ENCODE measurements around the gene CLASP2.

The CLASP2 gene

DNA sequence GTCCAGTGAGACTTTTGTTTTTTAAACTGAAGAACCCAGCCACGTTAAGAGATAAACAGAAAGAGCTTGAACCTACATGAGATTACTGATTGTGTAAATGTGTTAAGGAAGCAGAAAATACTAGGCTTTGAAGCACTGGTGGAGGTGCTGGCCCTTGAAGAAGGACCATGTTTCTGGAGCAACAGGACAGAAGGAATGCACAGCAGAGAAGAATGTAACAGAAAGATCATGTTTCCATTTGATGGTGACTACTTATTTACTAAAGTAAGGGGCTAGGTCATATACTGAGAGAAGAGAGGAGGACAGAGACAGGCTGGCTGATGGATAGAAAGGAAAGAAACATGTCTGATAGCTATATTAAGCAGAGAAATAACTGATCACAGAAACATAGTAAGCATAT lies 88.8 kb downstream of the CLASP2 start:
- DNase-seq = no peak

DNA sequence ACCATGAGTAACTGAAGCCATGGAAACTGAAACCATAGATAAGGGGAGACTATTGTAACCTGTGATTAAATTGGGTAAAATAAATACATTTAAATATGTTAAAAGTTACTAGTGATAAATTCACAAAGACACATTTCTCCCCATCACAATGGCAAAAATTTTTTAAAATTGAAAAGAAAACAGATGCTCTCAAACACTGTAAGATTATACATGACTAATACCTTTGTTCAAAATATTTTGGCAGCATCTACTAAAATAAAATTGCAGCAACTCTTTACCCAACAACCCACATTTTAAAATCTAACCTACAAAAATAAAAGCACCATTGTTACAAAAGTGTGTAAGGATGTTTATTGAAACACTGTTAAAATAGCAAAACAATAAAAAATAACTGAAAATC lies 93.3 kb downstream of the CLASP2 start:
- no peak for DNase-seq

- no peak for DNase-seq
Observed at GRCh38 chr3:33613041-33613440, 105.0 kb downstream of the CLASP2 start.

DNA sequence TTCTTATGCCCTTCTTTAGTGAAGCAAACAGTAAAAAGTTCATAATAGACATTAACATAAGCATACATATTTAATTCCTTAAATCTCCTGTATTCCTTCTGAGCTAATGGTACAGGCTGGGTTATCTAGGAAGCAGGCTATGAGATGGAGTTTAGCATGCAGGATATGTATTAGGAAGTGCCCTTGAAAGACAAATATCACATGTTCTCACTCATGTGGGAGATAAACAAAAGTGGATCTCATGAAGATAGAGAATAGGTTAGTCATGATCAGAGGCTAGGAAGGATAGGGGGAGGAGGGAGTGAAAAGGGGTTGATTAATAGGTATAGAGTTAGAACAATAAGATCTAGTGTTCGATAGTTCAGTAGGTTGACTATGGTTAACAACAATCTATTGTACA lies 105.4 kb downstream of the CLASP2 start:
- DNase-seq = no peak

- DNase-seq = no peak
Observed at GRCh38 chr3:33602829-33603228, 115.2 kb downstream of the CLASP2 start.

DNA sequence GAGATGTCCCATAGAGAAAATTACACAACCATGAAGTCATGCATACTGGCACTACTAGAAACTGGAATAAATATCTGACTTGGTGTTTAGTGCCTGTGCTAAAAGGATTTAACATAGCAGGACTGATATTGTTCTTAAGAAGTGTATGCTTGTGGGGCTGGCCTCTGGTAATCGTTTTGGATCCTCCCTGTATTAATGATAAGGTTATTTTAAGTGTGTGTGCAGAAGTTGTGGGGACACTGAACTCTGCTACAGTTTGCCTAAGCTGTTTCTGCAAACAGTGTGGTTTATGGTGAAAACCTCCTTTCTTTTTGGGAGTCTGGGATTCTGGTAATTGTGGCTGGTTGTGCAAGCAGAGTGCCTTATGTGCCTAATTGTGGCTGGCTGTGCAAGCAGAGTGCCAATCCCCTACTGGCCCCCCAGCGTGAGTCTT lies 120.8 kb downstream of the CLASP2 start:
- DNase-seq = no peak

- DNase-seq = no peak
Observed at GRCh38 chr3:33592999-33593398, 125.1 kb downstream of the CLASP2 start.

DNA sequence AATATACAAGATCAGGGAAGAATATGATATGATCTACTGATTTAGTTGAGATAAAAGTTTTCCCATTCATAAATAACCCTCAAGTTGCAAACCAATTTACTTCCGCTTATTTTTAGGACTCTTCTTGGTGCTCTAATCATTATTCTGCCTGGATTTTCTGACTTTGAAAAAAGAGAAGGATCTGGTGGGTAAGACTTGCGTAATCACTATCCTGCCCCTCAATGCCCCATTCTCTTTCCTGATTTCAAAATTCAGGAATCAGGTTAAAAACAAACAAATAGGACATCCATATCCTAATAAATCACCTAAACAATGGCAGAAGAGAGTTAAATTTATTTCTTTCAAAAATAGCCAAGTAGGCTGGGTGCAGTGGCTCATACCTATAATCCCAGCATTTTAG lies 127.5 kb downstream of the CLASP2 start:
- no peak for DNase-seq

DNA sequence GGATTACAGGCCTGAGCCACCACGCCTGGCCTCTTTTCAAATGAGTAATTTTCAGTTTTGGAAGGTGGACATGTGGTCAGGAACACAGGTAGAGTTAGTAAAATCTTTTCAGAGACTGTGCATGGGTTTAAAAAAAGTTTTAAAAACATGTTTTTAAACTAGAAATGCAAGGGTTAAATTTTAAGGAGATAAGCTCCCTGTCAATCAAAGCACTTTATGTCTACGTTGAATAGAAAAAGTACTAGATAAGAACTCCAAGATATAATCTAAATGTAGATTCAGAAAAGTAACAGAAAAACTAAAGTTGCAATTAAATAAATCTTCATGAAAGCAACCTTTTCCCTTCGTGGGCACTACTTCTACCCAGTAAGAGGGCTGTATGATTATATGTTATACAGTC lies 131.7 kb downstream of the CLASP2 start:
- no peak for DNase-seq

GRCh38 chr3:33582234-33582633 lies 135.8 kb downstream of the CLASP2 start:
- DNase-seq = no peak

DNA sequence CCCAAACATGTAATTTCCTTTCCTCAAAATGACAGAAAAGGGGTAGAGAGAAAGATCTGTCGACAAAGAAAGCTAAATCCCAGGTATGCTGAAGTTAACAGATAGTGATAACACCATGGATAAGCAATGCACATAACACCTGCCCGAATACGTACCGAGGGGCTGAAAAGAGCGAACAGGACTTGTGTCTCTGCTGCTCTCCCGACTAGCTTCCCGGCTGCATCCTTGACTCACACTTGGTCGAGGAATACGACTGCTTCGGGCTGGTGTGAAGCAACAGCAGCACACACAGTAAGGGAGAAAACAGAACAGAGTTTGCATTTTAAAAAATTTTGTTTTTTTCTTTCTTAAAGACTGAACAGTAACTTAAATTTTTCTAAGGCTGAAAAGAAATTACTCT lies 136.4 kb downstream of the CLASP2 start:
- DNase-seq = no peak

DNA sequence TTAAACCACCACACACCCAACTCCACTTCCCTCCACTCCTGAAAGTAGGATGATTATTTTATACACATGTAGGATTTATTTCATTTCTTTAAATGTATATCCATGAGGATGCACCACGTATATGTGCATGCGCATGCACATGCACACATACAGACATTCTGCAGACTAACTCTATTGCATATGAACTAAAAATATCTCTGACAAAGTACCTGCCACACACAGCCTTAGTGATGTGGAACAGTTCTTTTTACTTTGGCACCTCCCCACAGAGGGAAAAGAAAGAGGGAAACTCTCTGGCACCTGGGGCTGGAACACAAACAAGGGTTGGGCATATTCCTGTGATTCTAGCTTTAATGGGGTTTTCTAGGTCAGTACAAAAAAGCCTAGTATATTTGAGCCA lies 138.2 kb downstream of the CLASP2 start:
- no peak for DNase-seq

DNA sequence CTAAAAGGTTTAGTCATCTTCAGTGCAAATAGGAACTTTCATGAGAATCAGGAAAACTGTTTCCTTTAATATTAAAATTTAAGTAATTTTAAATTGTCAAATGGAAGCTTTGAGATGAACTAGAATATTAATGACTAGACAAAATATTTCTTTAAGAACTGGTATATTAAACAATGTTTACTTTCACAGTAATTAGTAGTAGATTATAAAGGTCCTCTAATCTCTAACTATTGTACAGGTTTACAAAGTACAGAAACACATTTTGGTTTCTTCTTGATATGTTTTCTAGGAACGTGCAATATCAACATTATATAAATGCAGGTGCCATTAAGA lies 138.9 kb downstream of the CLASP2 start:
- DNase-seq = no peak

DNA sequence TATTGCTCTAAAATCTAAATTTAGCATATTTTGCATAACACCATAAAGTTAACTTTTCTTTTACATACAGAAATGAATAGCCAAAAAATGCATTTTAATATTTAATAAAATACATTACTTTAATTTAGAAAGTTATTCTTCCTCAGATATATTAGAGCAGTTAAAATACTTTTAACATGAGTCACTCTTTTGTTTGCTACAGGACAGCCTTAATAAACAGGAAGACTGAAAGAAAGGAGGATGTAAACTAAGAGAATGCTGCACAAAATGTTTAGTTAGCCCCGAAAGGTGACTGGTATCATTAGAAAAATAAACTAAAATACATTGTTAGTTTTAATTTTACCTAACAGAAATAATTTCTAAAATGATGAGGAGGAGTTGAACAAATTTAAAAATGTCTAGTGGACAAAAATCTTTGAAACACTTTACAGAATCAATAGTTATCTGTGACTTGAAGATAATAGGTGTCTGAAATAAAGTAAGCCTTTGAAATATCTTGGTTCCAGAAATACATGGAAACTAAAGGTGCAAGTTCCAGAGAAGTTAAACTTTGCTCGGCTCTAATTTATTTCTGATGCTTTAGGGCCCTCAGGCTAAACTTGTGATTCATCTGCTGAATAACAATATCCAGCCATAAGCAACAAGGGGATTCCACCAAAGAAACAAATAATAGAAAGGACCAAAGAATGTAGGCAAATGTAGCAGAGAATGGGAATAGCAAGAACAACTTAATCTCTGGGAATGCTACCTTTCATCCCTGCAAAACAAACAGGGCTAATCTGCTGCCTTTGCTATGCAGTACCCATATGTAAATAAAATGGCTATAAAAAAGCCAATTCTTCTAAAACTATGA lies 139.5 kb downstream of the CLASP2 start:
- DNase-seq = no peak

GRCh38 chr3:33577588-33577987 lies 140.5 kb downstream of the CLASP2 start:
- DNase-seq = no peak

DNA sequence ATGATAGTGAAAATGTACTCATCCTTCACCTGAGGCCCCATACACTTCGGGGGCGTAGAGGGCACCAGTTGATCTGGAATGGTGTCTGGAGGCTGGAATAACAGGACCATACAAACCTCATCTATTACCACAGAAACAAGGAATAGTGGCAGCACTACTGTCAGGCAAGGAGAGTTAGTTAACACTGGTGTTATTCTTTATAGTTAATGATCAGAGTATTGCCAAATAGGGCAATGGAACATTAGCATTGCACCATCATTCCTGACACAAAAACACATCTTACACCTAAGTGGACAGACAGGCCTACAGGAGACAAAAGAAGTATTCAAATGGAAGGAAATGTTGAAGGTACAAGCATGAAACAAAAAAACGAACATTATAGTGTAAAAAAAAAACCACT lies 140.9 kb downstream of the CLASP2 start:
- DNase-seq = no peak

- no peak for DNase-seq
Observed at GRCh38 chr3:33575311-33575710, 142.7 kb downstream of the CLASP2 start.

DNA sequence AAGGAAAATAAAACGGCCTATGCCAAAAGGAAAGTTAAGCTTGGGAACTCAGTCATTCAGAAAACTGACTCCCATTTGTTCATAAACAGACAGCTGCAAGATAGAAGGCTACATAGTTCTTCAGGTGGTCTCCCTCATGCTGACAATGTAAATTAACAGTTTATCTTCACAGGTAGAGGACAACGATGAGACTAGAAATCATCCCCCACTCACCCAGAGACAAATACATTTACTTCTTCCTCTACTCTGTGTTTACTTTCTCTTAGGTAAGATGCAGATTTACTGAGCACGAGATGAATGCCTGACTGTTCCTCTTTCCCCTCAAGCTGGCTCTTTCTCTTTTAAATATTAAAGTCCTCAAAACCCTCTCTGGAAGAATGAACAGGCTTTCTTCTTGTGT lies 160.2 kb downstream of the CLASP2 start:
- no peak for DNase-seq

DNA sequence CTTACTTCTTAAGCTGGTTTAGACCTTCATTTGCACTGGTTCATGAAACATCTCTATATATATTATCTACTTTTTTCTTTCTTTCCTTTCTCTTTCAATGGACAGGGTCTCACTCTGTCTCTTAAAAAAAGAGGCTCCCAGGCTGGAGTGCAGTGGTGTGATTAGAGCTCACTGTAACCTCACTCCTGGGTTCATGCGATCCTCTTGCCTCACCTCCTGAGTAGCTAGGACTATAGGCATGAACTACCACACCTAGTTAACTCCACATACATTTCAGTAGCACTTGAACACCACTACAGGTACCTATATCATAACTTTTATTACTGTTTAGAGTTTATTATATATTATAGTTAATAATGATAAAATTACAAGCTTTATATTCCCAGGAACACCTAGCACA lies 160.8 kb downstream of the CLASP2 start:
- DNase-seq = no peak

- no peak for DNase-seq
Observed at GRCh38 chr3:33547101-33547500, 171.0 kb downstream of the CLASP2 start.

- no peak for DNase-seq
Observed at GRCh38 chr3:33544126-33544525, 173.9 kb downstream of the CLASP2 start.

GRCh38 chr3:33543601-33544000 lies 174.5 kb downstream of the CLASP2 start:
- DNase-seq = no peak

GRCh38 chr3:33541918-33542317 lies 176.1 kb downstream of the CLASP2 start:
- DNase-seq = no peak

DNA sequence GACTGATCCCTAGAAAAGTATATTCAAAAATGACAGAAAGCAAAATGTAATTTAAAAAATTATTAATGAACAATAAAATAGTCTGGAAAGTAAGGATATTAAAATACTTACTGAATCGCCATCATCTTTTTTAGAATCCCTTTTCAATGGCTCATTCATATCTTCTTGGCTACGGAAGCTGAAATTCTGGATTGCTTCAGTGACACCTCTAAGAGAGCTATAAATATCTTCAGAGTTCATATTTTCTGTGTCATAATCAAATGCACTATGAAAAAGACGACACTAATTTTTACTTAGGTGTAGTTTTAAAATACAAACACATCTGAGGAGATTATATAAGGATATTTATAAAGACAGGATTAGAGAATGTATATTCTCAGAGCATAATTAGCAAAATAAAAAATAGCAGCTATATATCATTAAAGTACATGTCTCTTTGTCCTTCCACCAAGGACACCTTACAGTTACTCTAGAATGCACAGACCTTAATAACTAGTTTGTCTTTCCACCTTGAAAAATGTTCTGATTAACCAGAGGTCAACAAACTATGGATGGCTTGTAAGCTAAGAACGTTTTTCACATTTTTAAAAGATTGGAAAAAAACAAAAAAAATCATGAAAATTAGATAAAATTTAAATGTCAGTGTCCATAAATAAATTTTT lies 179.2 kb downstream of the CLASP2 start:
- DNase-seq = no peak

DNA sequence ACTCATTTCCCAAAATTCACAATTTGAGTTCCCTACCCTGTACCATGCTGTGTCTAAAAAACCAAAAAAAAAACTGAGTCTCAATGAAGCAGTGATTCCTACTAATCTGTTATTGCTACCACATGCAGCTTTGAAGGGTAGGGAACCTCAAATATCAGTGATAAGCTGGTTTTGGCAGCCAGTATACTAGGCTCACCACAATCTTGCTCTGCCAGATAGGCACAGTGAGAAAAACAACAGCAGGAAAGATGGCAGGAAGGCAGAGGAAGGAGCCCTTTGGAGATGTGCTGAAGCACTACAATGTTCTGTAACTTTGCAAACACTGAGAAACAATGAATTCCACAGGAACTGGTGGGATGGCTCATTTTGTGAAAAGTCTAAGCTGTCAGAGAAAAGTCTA lies 180.9 kb downstream of the CLASP2 start:
- DNase-seq = no peak
